ENCODE measurements around the gene ABI2. TPM values are rescaled to one million over a fixed set of nuclear protein-coding genes. Genes with fewer than 3 reads are reported as not detected.

ABI2 gene
- total RNA-seq, 4 donors from 2014 or later, result 19.8 to 25.1 (median 22.8) TPM

- TF ChIP-seq CTCF (IDR thresholded peaks at IDR 0.05), result no peak
- ATAC-seq (ENCODE audit: low FRiP score) (no peak), DNase-seq (ENCODE audit: low spot score) (no peak)
These were observed 122.4 kb downstream of the ABI2 start for GRCh38 chr2:203450561-203450960.

- ATAC-seq (ENCODE audit: low FRiP score) (no peak), DNase-seq (ENCODE audit: low spot score) (no peak)
- TF ChIP-seq CTCF (IDR thresholded peaks at IDR 0.05), result no peak
These were observed 122.8 kb downstream of the ABI2 start for GRCh38 chr2:203451011-203451410.

GRCh38 chr2:203451689-203452088 lies 123.5 kb downstream of the ABI2 start:
- ATAC-seq (ENCODE audit: low FRiP score) (no peak), DNase-seq (ENCODE audit: low spot score) (no peak)
- TF ChIP-seq CTCF (IDR thresholded peaks at IDR 0.05), result no peak

- TF ChIP-seq CTCF (IDR thresholded peaks at IDR 0.05), result no peak
- ATAC-seq (ENCODE audit: low FRiP score) (peak; percentile 60), DNase-seq (ENCODE audit: low spot score) (no peak)
These were observed 125.8 kb downstream of the ABI2 start for GRCh38 chr2:203453858-203454451.

- DNase-seq (ENCODE audit: low spot score) (no peak), ATAC-seq (ENCODE audit: low FRiP score) (no peak)
- no peak for TF ChIP-seq CTCF (IDR thresholded peaks at IDR 0.05)
These were observed 127.0 kb downstream of the ABI2 start for GRCh38 chr2:203455209-203455608.

GRCh38 chr2:203461746-203462145 lies 133.6 kb downstream of the ABI2 start:
- no peak for DNase-seq (ENCODE audit: low spot score)
- TF ChIP-seq CTCF (IDR thresholded peaks at IDR 0.05), result no peak
- no peak for ATAC-seq (ENCODE audit: low FRiP score)

GRCh38 chr2:203462308-203462707 lies 134.1 kb downstream of the ABI2 start:
- no peak for TF ChIP-seq CTCF (IDR thresholded peaks at IDR 0.05)
- DNase-seq (ENCODE audit: low spot score) (no peak), ATAC-seq (ENCODE audit: low FRiP score) (no peak)
